ENCODE measurements around the gene NRARP. TPM values are rescaled to one million over a fixed set of nuclear protein-coding genes. Genes with fewer than 3 reads are reported as not detected.
A peak's percentile ranks its signal among the peaks of the same experiment; 100 is the strongest.

The NRARP gene
- total RNA-seq, 2 experiments from 2014 or later = 0.96 to 1.4 TPM

GRCh38 chr9:137305798-137306065, 3.7 kb upstream of the NRARP start:
- intact Hi-C loops (cut with DNase I, micrococcal nuclease) = no loop called here
- CTCF ChIA-PET = no interaction called here
- Mint-ChIP-seq H3K27ac (no peak overlapping the region), H3K4me3 (peak overlapping the region; percentile 71), H3K36me3 (ENCODE audit: low read depth) (no peaks in the 10 kb centered on the region), H3K9me3 (no peaks in the 10 kb centered on the region), H3K27me3 (peaks cover 2% of the 10 kb centered on the region), H3K4me1 (ENCODE audit: low read depth) (peaks cover 8% of the 10 kb centered on the region)
- H3K4me3 ChIP-seq (ENCODE audit: low read length) = peak overlapping the region; percentile 14
- DNase-seq (no peak), ATAC-seq (ENCODE audit: poor library complexity) (no peak)
- peaks cover 45% of the 10 kb centered on the region for H3K4me1 ChIP-seq (ENCODE audit: insufficient read depth, low read length)
- no peak for TF ChIP-seq CTCF (IDR thresholded peaks at IDR 0.05)
- peaks cover 0 to 3% of the 10 kb centered on the region in 2 experiments for H3K9me3 ChIP-seq (ENCODE audit: control insufficient read depth in 1 of 2, insufficient read depth in 1 of 2, low read length in 2 of 2)
- peaks cover 0 to 3% of the 10 kb centered on the region in 2 experiments for H3K27me3 ChIP-seq (ENCODE audit: control insufficient read depth in 1 of 2, insufficient read depth in 2 of 2, low read length in 2 of 2)
- H3K27ac ChIP-seq (ENCODE audit: low read depth in 1 of 2, low read length in 2 of 2) = no peak overlapping the region
- no peaks in the 10 kb centered on the region for H3K36me3 ChIP-seq (ENCODE audit: insufficient read depth, low read length)
- POLR2A ChIA-PET = no interaction called here

- peaks cover 49% of the 10 kb centered on the region for H3K4me1 ChIP-seq (ENCODE audit: insufficient read depth, low read length)
Measured at GRCh38 chr9:137305060-137305797, 3.2 kb upstream of the NRARP start.

GRCh38 chr9:137304383-137305059, 2.5 kb upstream of the NRARP start:
- H3K9me3 ChIP-seq (ENCODE audit: control insufficient read depth in 1 of 2, insufficient read depth in 1 of 2, low read length in 2 of 2) = peaks cover 0 to 3% of the 10 kb centered on the region in 2 experiments
- DNase-seq = peak in 2 of 14 experiments; percentile 30
- intact Hi-C loops (cut with DNase I, micrococcal nuclease) = loop anchor here in 1 of 2 experiments (5.0 kb wide), 1 partner anchor 158 kb away; no protein-coding TSS in a partner anchor
- no peak for TF ChIP-seq CTCF (IDR thresholded peaks at IDR 0.05)
- no peaks in the 10 kb centered on the region for H3K9me3 Mint-ChIP-seq
- H3K27ac Mint-ChIP-seq = no peak overlapping the region
- no peaks in the 10 kb centered on the region for H3K36me3 Mint-ChIP-seq (ENCODE audit: low read depth)
- peaks cover 11% of the 10 kb centered on the region for H3K4me1 Mint-ChIP-seq (ENCODE audit: low read depth)
- no peak overlapping the region for H3K4me3 Mint-ChIP-seq
- POLR2A ChIA-PET = no interaction called here
- no peak for ATAC-seq (ENCODE audit: poor library complexity)
- H3K27me3 Mint-ChIP-seq = peaks cover 8% of the 10 kb centered on the region
- H3K36me3 ChIP-seq (ENCODE audit: insufficient read depth, low read length) = no peaks in the 10 kb centered on the region
- H3K4me3 ChIP-seq (ENCODE audit: low read length) = no peak overlapping the region
- peaks cover 49% of the 10 kb centered on the region for H3K4me1 ChIP-seq (ENCODE audit: insufficient read depth, low read length)
- no peak overlapping the region for H3K27ac ChIP-seq (ENCODE audit: low read depth in 1 of 2, low read length in 2 of 2)
- CTCF ChIA-PET = no interaction called here
- peaks cover 9 to 15% of the 10 kb centered on the region in 2 experiments for H3K27me3 ChIP-seq (ENCODE audit: control insufficient read depth in 1 of 2, insufficient read depth in 2 of 2, low read length in 2 of 2)

More at GRCh38 chr9:137305060-137305797, 3.2 kb upstream of the NRARP start:
- peak overlapping the region; percentile 14 for H3K4me3 ChIP-seq (ENCODE audit: low read length)
- Mint-ChIP-seq H3K36me3 (ENCODE audit: low read depth) (no peaks in the 10 kb centered on the region), H3K27me3 (peaks cover 5% of the 10 kb centered on the region), H3K27ac (no peak overlapping the region), H3K4me1 (ENCODE audit: low read depth) (peaks cover 11% of the 10 kb centered on the region), H3K4me3 (peak overlapping the region; percentile 71), H3K9me3 (no peaks in the 10 kb centered on the region)
- H3K9me3 ChIP-seq (ENCODE audit: control insufficient read depth in 1 of 2, insufficient read depth in 1 of 2, low read length in 2 of 2) = peaks cover 0 to 3% of the 10 kb centered on the region in 2 experiments
- POLR2A ChIA-PET = no interaction called here
- TF ChIP-seq CTCF (IDR thresholded peaks at IDR 0.05) = no peak
- CTCF ChIA-PET = no interaction called here
- peaks cover 2 to 8% of the 10 kb centered on the region in 2 experiments for H3K27me3 ChIP-seq (ENCODE audit: control insufficient read depth in 1 of 2, insufficient read depth in 2 of 2, low read length in 2 of 2)
- no peak overlapping the region for H3K27ac ChIP-seq (ENCODE audit: low read depth in 1 of 2, low read length in 2 of 2)
- peak; percentile 33 to 77 (median 57) for DNase-seq
- intact Hi-C loops (cut with DNase I, micrococcal nuclease) = no loop called here
- H3K36me3 ChIP-seq (ENCODE audit: insufficient read depth, low read length) = no peaks in the 10 kb centered on the region
- peak; percentile 51 for ATAC-seq (ENCODE audit: poor library complexity)
